ENCODE data around the gene CSAD.

CSAD gene

GRCh38 chr12:53124352-53124723 lies 56.4 kb downstream of the CSAD start:
- Histone ChIP-seq H3K27ac (ENCODE audit: insufficient read depth, low read length, poor library complexity, severe bottlenecking) (no peak overlapping the region), H3K27me3 (replicated peaks; ENCODE audit: control insufficient read depth, insufficient read depth, low read length, poor library complexity, severe bottlenecking) (no peaks in the 10 kb centered on the region), H3K4me1 (ENCODE audit: control insufficient read depth, insufficient read depth, low read length, poor library complexity, severe bottlenecking) (no peaks in the 10 kb centered on the region), H3K36me3 (ENCODE audit: control insufficient read depth, insufficient read depth, low read length) (no peaks in the 10 kb centered on the region), H3K4me3 (ENCODE audit: insufficient read depth, low read depth, low read length, poor library complexity, severe bottlenecking) (no peak overlapping the region), H3K9me3 (ENCODE audit: control insufficient read depth, low read length) (no peaks in the 10 kb centered on the region)
- DNase-seq: no peak

- no peaks in the 10 kb centered on the region for H3K36me3 ChIP-seq (ENCODE audit: control insufficient read depth, insufficient read depth, low read length)
- H3K27me3 ChIP-seq (replicated peaks; ENCODE audit: control insufficient read depth, insufficient read depth, low read length, poor library complexity, severe bottlenecking): no peaks in the 10 kb centered on the region
- H3K9me3 ChIP-seq (ENCODE audit: control insufficient read depth, low read length): no peaks in the 10 kb centered on the region
- no peak overlapping the region for H3K4me3 ChIP-seq (ENCODE audit: insufficient read depth, low read depth, low read length, poor library complexity, severe bottlenecking)
- DNase-seq: no peak
- no peaks in the 10 kb centered on the region for H3K4me1 ChIP-seq (ENCODE audit: control insufficient read depth, insufficient read depth, low read length, poor library complexity, severe bottlenecking)
- H3K27ac ChIP-seq (ENCODE audit: insufficient read depth, low read length, poor library complexity, severe bottlenecking): no peak overlapping the region
These were observed 57.0 kb downstream of the CSAD start for GRCh38 chr12:53123578-53124351.

GRCh38 chr12:53122961-53123468 lies 57.7 kb downstream of the CSAD start:
- Histone ChIP-seq H3K9me3 (ENCODE audit: control insufficient read depth, low read length) (no peaks in the 10 kb centered on the region), H3K36me3 (ENCODE audit: control insufficient read depth, insufficient read depth, low read length) (no peaks in the 10 kb centered on the region), H3K27me3 (replicated peaks; ENCODE audit: control insufficient read depth, insufficient read depth, low read length, poor library complexity, severe bottlenecking) (no peaks in the 10 kb centered on the region), H3K4me3 (ENCODE audit: insufficient read depth, low read depth, low read length, poor library complexity, severe bottlenecking) (no peak overlapping the region), H3K27ac (ENCODE audit: insufficient read depth, low read length, poor library complexity, severe bottlenecking) (no peak overlapping the region), H3K4me1 (ENCODE audit: control insufficient read depth, insufficient read depth, low read length, poor library complexity, severe bottlenecking) (no peaks in the 10 kb centered on the region)
- no peak for DNase-seq

- Histone ChIP-seq H3K27ac (ENCODE audit: insufficient read depth, low read length, poor library complexity, severe bottlenecking) (no peak overlapping the region), H3K36me3 (ENCODE audit: control insufficient read depth, insufficient read depth, low read length) (no peaks in the 10 kb centered on the region), H3K4me3 (ENCODE audit: insufficient read depth, low read depth, low read length, poor library complexity, severe bottlenecking) (no peak overlapping the region), H3K27me3 (replicated peaks; ENCODE audit: control insufficient read depth, insufficient read depth, low read length, poor library complexity, severe bottlenecking) (no peaks in the 10 kb centered on the region), H3K9me3 (ENCODE audit: control insufficient read depth, low read length) (no peaks in the 10 kb centered on the region), H3K4me1 (ENCODE audit: control insufficient read depth, insufficient read depth, low read length, poor library complexity, severe bottlenecking) (no peaks in the 10 kb centered on the region)
- DNase-seq: no peak
These were observed 59.8 kb downstream of the CSAD start for GRCh38 chr12:53120685-53121525.

- Histone ChIP-seq H3K4me3 (ENCODE audit: insufficient read depth, low read depth, low read length, poor library complexity, severe bottlenecking) (no peak overlapping the region), H3K9me3 (ENCODE audit: control insufficient read depth, low read length) (no peaks in the 10 kb centered on the region), H3K27me3 (replicated peaks; ENCODE audit: control insufficient read depth, insufficient read depth, low read length, poor library complexity, severe bottlenecking) (no peaks in the 10 kb centered on the region), H3K27ac (ENCODE audit: insufficient read depth, low read length, poor library complexity, severe bottlenecking) (no peak overlapping the region), H3K36me3 (ENCODE audit: control insufficient read depth, insufficient read depth, low read length) (no peaks in the 10 kb centered on the region), H3K4me1 (ENCODE audit: control insufficient read depth, insufficient read depth, low read length, poor library complexity, severe bottlenecking) (no peaks in the 10 kb centered on the region)
- no peak for DNase-seq
These were observed 61.9 kb downstream of the CSAD start for GRCh38 chr12:53118751-53119300.

GRCh38 chr12:53115891-53116648 lies 64.7 kb downstream of the CSAD start:
- no peaks in the 10 kb centered on the region for H3K4me1 ChIP-seq (ENCODE audit: control insufficient read depth, insufficient read depth, low read length, poor library complexity, severe bottlenecking)
- no peak for DNase-seq
- no peak overlapping the region for H3K4me3 ChIP-seq (ENCODE audit: insufficient read depth, low read depth, low read length, poor library complexity, severe bottlenecking)
- H3K27me3 ChIP-seq (replicated peaks; ENCODE audit: control insufficient read depth, insufficient read depth, low read length, poor library complexity, severe bottlenecking): no peaks in the 10 kb centered on the region
- H3K36me3 ChIP-seq (ENCODE audit: control insufficient read depth, insufficient read depth, low read length): no peaks in the 10 kb centered on the region
- H3K27ac ChIP-seq (ENCODE audit: insufficient read depth, low read length, poor library complexity, severe bottlenecking): no peak overlapping the region
- no peaks in the 10 kb centered on the region for H3K9me3 ChIP-seq (ENCODE audit: control insufficient read depth, low read length)

- no peak for DNase-seq
- H3K4me3 ChIP-seq (ENCODE audit: insufficient read depth, low read depth, low read length, poor library complexity, severe bottlenecking): no peak overlapping the region
- H3K4me1 ChIP-seq (ENCODE audit: control insufficient read depth, insufficient read depth, low read length, poor library complexity, severe bottlenecking): no peaks in the 10 kb centered on the region
- no peaks in the 10 kb centered on the region for H3K27me3 ChIP-seq (replicated peaks; ENCODE audit: control insufficient read depth, insufficient read depth, low read length, poor library complexity, severe bottlenecking)
- no peak overlapping the region for H3K27ac ChIP-seq (ENCODE audit: insufficient read depth, low read length, poor library complexity, severe bottlenecking)
- H3K9me3 ChIP-seq (ENCODE audit: control insufficient read depth, low read length): no peaks in the 10 kb centered on the region
- no peaks in the 10 kb centered on the region for H3K36me3 ChIP-seq (ENCODE audit: control insufficient read depth, insufficient read depth, low read length)
These were observed 65.4 kb downstream of the CSAD start for GRCh38 chr12:53115112-53115890.

- no peaks in the 10 kb centered on the region for H3K27me3 ChIP-seq (replicated peaks; ENCODE audit: control insufficient read depth, insufficient read depth, low read length, poor library complexity, severe bottlenecking)
- no peak for DNase-seq
- H3K9me3 ChIP-seq (ENCODE audit: control insufficient read depth, low read length): no peaks in the 10 kb centered on the region
- H3K27ac ChIP-seq (ENCODE audit: insufficient read depth, low read length, poor library complexity, severe bottlenecking): no peak overlapping the region
- no peaks in the 10 kb centered on the region for H3K4me1 ChIP-seq (ENCODE audit: control insufficient read depth, insufficient read depth, low read length, poor library complexity, severe bottlenecking)
- H3K36me3 ChIP-seq (ENCODE audit: control insufficient read depth, insufficient read depth, low read length): no peaks in the 10 kb centered on the region
- no peak overlapping the region for H3K4me3 ChIP-seq (ENCODE audit: insufficient read depth, low read depth, low read length, poor library complexity, severe bottlenecking)
These were observed 66.8 kb downstream of the CSAD start for GRCh38 chr12:53113951-53114350.

GRCh38 chr12:53113136-53113705 lies 67.5 kb downstream of the CSAD start:
- Histone ChIP-seq H3K27me3 (replicated peaks; ENCODE audit: control insufficient read depth, insufficient read depth, low read length, poor library complexity, severe bottlenecking) (no peaks in the 10 kb centered on the region), H3K4me3 (ENCODE audit: insufficient read depth, low read depth, low read length, poor library complexity, severe bottlenecking) (no peak overlapping the region), H3K4me1 (ENCODE audit: control insufficient read depth, insufficient read depth, low read length, poor library complexity, severe bottlenecking) (no peaks in the 10 kb centered on the region), H3K27ac (ENCODE audit: insufficient read depth, low read length, poor library complexity, severe bottlenecking) (no peak overlapping the region), H3K9me3 (ENCODE audit: control insufficient read depth, low read length) (no peaks in the 10 kb centered on the region), H3K36me3 (ENCODE audit: control insufficient read depth, insufficient read depth, low read length) (no peaks in the 10 kb centered on the region)
- DNase-seq: no peak

Data from effector memory CD4-positive, alpha-beta T cell (primary cell).